ENCODE measurements around the gene STAB1.

Gene STAB1

GRCh38 chr3:52512105-52512504 is 17.0 kb downstream of the STAB1 start:
- no peak for DNase-seq

DNA sequence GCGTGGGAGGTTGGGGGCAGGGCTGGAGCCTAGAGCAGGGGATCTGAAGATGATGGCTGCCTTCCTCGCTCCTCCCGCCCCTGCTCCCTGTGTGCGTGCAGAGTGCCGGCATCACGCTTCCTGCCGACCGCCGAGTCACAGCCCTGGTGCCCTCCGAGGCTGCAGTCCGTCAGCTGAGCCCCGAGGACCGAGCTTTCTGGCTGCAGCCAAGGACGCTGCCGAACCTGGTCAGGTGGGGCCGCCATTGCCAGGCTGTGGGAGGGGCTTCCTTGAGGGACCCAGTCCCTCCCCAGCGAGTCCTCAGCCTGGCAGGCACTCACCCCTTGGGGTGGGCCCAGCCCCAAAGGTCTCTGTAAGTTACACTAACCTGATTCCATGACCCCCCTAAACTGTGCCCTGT is 17.6 kb downstream of the STAB1 start:
- no peak for DNase-seq

GRCh38 chr3:52513281-52513680 is 18.1 kb downstream of the STAB1 start:
- no peak for DNase-seq

- no peak for DNase-seq
Observed at GRCh38 chr3:52514576-52514975, 19.4 kb downstream of the STAB1 start.

DNA sequence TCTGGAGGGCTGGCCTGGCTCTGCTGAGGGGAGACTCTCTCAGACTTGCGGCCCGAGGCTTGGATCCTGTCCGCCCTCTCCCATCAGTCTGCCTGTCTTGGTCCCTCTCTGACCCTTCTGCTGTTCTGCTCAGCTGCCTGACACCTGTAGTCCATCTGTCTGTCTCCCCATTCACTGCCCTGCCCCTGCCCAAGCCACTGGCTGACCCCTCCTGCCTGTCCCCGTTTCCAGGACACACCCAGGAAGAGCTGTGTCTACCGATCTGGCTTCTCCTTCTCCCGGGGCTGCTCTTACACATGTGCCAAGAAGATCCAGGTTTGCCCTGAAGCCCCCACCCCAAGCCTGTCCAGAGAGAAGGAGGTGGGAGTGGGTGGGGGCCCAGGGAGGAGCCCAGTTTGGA is 20.1 kb downstream of the STAB1 start:
- DNase-seq, result no peak

DNA sequence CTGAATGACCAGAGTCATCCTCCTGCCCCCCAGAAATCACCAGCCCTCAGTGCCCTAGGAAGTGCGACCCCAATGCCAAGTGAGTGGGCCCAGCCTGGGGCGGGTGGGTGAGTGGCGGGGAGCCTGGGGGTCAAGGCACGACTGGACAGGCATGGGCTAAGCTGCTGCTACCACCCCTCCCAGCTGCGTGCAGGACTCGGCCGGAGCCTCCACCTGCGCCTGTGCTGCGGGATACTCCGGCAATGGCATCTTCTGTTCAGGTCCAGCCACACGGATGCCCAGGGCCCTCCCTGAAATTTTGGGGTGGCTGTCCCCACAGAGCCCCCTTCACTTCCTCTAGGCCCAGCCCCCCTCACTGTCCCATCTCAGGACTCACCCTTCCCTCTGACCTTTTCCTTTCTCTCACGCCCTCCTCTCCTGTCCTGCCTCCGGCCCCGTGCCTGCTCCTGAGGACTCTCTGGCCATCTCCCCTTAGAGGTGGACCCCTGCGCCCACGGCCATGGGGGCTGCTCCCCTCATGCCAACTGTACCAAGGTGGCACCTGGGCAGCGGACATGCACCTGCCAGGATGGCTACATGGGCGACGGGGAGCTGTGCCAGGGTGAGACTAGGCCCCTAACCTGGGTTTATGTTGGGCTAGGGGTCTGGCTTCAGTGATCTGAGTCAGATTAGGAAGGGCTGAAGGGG is 21.5 kb downstream of the STAB1 start:
- no peak for DNase-seq

DNA sequence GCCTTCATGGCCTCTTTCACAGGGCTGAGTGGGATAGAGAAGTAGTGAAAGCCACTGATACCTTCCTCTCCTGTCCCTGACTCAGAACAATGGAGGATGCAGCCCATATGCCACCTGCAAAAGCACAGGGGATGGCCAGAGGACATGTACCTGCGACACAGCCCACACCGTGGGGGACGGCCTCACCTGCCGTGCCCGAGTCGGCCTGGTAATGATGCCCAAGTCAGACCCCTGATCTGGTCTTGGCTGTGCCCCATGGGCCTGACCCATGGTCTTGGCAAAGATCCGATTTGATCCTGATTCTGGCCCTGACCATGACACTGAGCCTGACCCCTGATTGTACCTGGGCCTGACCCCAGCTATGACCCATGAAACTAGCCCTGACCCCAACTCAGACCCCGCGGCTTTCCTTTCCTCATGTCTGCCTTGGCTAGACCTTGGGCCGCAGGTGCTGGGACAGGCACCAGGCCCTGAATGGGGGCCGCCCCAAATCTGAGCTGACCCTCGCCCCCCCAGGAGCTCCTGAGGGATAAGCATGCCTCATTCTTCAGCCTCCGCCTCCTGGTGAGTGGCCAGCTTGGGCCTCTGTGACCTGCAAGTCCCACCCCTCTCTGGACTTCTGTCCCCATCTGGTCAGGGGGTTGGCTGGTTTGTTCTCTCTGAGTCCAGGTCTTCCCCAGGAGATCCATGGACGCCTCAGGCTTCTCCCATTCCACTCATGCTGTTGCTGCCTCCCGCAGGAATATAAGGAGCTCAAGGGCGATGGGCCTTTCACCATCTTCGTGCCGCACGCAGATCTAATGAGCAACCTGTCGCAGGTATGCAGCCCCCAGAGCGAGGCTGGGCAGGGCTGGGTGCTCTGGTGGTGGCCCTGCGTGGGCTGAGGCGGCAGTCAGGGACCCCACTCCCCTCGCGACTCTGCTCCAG is 22.9 kb downstream of the STAB1 start:
- no peak for DNase-seq

- no peak for DNase-seq
Observed at GRCh38 chr3:52518723-52519444, 23.7 kb downstream of the STAB1 start.

- no peak for DNase-seq
Observed at GRCh38 chr3:52519445-52520140, 24.5 kb downstream of the STAB1 start.

- DNase-seq, result no peak
Observed at GRCh38 chr3:52520141-52520667, 25.1 kb downstream of the STAB1 start.

GRCh38 chr3:52520716-52521487 is 25.8 kb downstream of the STAB1 start:
- no peak for DNase-seq

GRCh38 chr3:52521488-52521824 is 26.3 kb downstream of the STAB1 start:
- no peak for DNase-seq

DNA sequence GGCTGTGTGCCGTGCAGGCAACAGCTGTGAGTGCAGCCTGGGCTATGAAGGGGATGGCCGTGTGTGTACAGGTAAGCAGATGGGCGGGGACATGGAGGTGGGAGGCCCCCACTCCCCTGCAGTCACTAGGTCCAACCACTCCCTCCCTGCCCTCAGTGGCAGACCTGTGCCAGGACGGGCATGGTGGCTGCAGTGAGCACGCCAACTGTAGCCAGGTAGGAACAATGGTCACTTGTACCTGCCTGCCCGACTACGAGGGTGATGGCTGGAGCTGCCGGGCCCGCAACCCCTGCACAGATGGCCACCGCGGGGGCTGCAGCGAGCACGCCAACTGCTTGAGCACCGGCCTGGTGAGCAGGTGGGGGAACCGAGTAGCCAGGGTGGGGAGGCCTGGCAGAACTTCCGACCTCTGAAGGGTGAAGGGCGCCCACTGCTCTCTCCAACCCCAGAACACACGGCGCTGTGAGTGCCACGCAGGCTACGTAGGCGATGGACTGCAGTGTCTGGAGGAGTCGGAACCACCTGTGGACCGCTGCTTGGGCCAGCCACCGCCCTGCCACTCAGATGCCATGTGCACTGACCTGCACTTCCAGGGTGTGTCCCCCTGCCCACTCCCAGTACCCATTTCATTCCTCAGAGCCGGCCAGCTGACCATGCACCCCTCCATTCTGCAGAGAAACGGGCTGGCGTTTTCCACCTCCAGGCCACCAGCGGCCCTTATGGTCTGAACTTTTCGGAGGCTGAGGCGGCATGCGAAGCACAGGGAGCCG is 26.9 kb downstream of the STAB1 start:
- no peak for DNase-seq

DNA sequence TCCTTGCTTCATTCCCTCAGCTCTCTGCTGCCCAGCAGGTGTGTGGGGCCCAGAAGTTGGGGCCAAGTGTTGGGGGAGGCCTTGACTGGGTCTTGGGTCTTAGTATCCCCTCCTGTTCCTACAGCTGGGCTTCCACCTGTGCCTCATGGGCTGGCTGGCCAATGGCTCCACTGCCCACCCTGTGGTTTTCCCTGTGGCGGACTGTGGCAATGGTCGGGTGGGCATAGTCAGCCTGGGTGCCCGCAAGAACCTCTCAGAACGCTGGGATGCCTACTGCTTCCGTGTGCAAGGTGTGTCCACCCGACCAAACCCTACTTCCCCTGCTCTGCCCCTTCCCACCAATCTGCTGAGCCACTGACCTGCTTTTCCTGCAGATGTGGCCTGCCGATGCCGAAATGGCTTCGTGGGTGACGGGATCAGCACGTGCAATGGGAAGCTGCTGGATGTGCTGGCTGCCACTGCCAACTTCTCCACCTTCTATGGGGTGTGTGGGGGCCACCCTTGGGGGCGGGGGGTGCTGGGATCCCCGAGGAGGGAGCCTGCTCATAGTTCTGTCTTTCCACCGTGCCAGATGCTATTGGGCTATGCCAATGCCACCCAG is 27.6 kb downstream of the STAB1 start:
- DNase-seq, result no peak

DNA sequence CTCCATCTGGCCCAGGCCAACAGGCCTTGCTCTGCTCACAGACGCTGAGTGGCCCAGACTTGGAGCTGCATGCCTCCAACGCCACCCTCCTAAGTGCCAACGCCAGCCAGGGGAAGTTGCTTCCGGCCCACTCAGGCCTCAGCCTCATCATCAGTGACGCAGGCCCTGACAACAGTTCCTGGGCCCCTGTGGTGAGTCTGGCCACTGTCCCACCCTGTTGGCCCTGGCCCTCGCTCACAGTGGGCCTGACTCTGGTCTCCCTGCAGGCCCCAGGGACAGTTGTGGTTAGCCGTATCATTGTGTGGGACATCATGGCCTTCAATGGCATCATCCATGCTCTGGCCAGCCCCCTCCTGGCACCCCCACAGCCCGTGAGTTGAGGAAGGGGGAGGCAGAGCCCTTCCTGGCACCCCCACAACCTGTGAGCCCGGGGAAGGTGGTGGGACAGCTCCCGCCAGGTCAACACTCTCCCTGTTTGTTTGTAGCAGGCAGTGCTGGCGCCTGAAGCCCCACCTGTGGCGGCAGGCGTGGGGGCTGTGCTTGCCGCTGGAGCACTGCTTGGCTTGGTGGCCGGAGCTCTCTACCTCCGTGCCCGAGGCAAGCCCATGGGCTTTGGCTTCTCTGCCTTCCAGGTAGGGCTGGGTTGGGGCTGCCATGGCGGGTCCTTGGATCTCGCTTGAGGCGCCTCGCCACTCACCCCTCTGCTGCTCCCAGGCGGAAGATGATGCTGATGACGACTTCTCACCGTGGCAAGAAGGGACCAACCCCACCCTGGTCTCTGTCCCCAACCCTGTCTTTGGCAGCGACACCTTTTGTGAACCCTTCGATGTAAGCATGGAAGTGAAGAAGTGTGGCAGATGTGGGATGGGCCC is 28.5 kb downstream of the STAB1 start:
- no peak for DNase-seq

GRCh38 chr3:52524258-52524751 is 29.2 kb downstream of the STAB1 start:
- no peak for DNase-seq

- no peak for DNase-seq
Observed at GRCh38 chr3:52524752-52525679, 29.9 kb downstream of the STAB1 start.

Data from stimulated activated naive CD4-positive, alpha-beta T cell treated with Interleukin-2 at 50 U/mL for 16 hours (primary cell).